Natural killer cell (primary cell): Measurements from ENCODE around the gene MSMB. TPM values are rescaled to one million over a fixed set of nuclear protein-coding genes. Genes with fewer than 3 reads are reported as not detected.
A peak's percentile ranks its signal among the peaks of the same experiment; 100 is the strongest.

Experiments
- ATAC-seq, 3 donors: fragments of 150-1000 bp in 2 of 3; fragments of 200-7000 bp in 1 of 3; cut with Tn5 transposase; 1 replicate in 1 of 3; 2 replicates in 2 of 3; pipeline ENCODE4 v1.10.0; 2021; ENCODE audit warnings: mild to moderate bottlenecking in 2 of 3, moderate library complexity in 2 of 3
- DNase-seq, 2 donors: peaks; one replicate each; pipeline versions ENCODE4 v3.0.0 to v3.0.0-alpha.2; 2013 to 2021; ENCODE audit warnings: mixed read lengths in 1 of 2
- H3K27ac ChIP-seq: one replicate; pipeline ENCODE4 v1.5.1; 2013; ENCODE audit warnings: mild to moderate bottlenecking, low read length
- H3K27me3 ChIP-seq: one replicate; pipeline ENCODE4 v1.6.1; 2013; ENCODE audit warnings: low read length; ENCODE audit not compliant: control insufficient read depth, insufficient read depth
- H3K36me3 ChIP-seq: one replicate; pipeline ENCODE4 v1.6.1; 2013; ENCODE audit warnings: low read length; ENCODE audit not compliant: control insufficient read depth, insufficient read depth
- H3K4me1 ChIP-seq: one replicate; pipeline ENCODE4 v1.6.1; 2013; ENCODE audit warnings: low read length; ENCODE audit not compliant: control insufficient read depth, insufficient read depth
- H3K4me3 ChIP-seq: one replicate; pipeline ENCODE4 v1.5.1; 2013; ENCODE audit warnings: low read length
- H3K9me3 ChIP-seq: one replicate; pipeline ENCODE4 v1.6.1; 2013; ENCODE audit warnings: low read length; ENCODE audit not compliant: control insufficient read depth, insufficient read depth
- H3K27ac Mint-ChIP-seq, 2 donors: one replicate each; pipeline ENCODE4 v1.8.0; 2022; ENCODE audit warnings: mild to moderate bottlenecking in 2 of 2, mixed read lengths in 2 of 2, moderate library complexity in 1 of 2
- H3K27me3 Mint-ChIP-seq, 2 donors: one replicate each; pipeline ENCODE4 v1.8.0; 2022; ENCODE audit warnings: low read depth in 2 of 2, mixed read lengths in 2 of 2
- H3K36me3 Mint-ChIP-seq: one replicate; pipeline ENCODE4 v1.8.0; 2022; ENCODE audit warnings: mixed read lengths
- H3K4me1 Mint-ChIP-seq, 2 donors: one replicate each; pipeline ENCODE4 v1.8.0; 2022; ENCODE audit warnings: mixed read lengths in 2 of 2
- H3K4me3 Mint-ChIP-seq: one replicate; pipeline ENCODE4 v1.8.0; 2022; ENCODE audit warnings: mild to moderate bottlenecking, moderate library complexity, mixed read lengths
- H3K9me3 Mint-ChIP-seq, 2 donors: one replicate each; pipeline ENCODE4 v1.8.0; 2022; ENCODE audit warnings: mixed read lengths in 2 of 2
- CTCF ChIP-seq: fragments of 200-600 bp; IDR thresholded peaks from one replicate; pipeline ENCODE4 v1.8.0; 2022; ENCODE audit warnings: antibody characterized with exemption
- WGBS: methylation state at CpG from one replicate; pipeline ENCODE4 v1.1.7; 2013; ENCODE audit warnings: missing lambda C conversion rate; ENCODE audit not compliant: insufficient coverage; 5-methylcytosine and 5-hydroxymethylcytosine counted together
- intact Hi-C: fragments of 100-400 bp; cut with micrococcal nuclease; formaldehyde crosslinking; loops from one replicate; pipeline ENCODE4 v1.14.2; 2022
- total RNA-seq, 4 donors: library from RNA; stranded (reverse); fragments of 120-200 nt in 1 of 4; gene quantifications; one replicate each; pipeline versions ENCODE4 v1.2.3 to v1.2.4, GENCODE V29; 2013 to 2022

MSMB gene
- total RNA-seq, 3 donors from 2014 or later (not counting 1 experiment from before 2014, with no cell fraction given): not detected

- Mint-ChIP-seq H3K4me3 (no peak overlapping the region), H3K36me3 (no peaks in the 10 kb centered on the region), H3K4me1 (peaks cover 0 to 43% of the 10 kb centered on the region in 2 donors), H3K27ac (no peak overlapping the region), H3K27me3 (peaks cover 0 to 3% of the 10 kb centered on the region in 2 donors), H3K9me3 (no peaks in the 10 kb centered on the region)
- 91% methylated on average over 3 of the region's 3 CpGs for WGBS
- no peak for TF ChIP-seq CTCF
- no peaks in the 10 kb centered on the region for H3K36me3 ChIP-seq
- H3K4me3 ChIP-seq: no peak overlapping the region
- H3K9me3 ChIP-seq: no peaks in the 10 kb centered on the region
- ATAC-seq (no peak), DNase-seq (no peak)
- no peak overlapping the region for H3K27ac ChIP-seq
- no peaks in the 10 kb centered on the region for H3K27me3 ChIP-seq
- intact Hi-C loops: no loop called here
- peaks cover 40% of the 10 kb centered on the region for H3K4me1 ChIP-seq
These were observed 29.8 kb upstream of the MSMB start for GRCh38 chr10:46075869-46076268.

- Histone ChIP-seq H3K9me3 (no peaks in the 10 kb centered on the region), H3K27me3 (no peaks in the 10 kb centered on the region), H3K4me3 (no peak overlapping the region), H3K4me1 (peaks cover 26% of the 10 kb centered on the region), H3K36me3 (no peaks in the 10 kb centered on the region), H3K27ac (no peak overlapping the region)
- Mint-ChIP-seq H3K4me1 (peaks cover 0 to 30% of the 10 kb centered on the region in 2 donors), H3K9me3 (no peaks in the 10 kb centered on the region), H3K27me3 (peaks cover 0 to 3% of the 10 kb centered on the region in 2 donors), H3K36me3 (no peaks in the 10 kb centered on the region), H3K4me3 (no peak overlapping the region), H3K27ac (no peak overlapping the region)
- ATAC-seq: peak in 1 of 3 donors; percentile 45
- intact Hi-C loops: no loop called here
- 69% methylated on average over 4 of the region's 4 CpGs for WGBS
- no peak for DNase-seq
- no peak for TF ChIP-seq CTCF
These were observed 28.3 kb upstream of the MSMB start for GRCh38 chr10:46074196-46074946.

- no peak for ATAC-seq
- H3K36me3 ChIP-seq: no peaks in the 10 kb centered on the region
- no CpG with 5 or more reads among the region's 1 CpG for WGBS
These were observed 27.5 kb upstream of the MSMB start for GRCh38 chr10:46073564-46073963.

More at GRCh38 chr10:46073564-46073963, 27.5 kb upstream of the MSMB start:
- Mint-ChIP-seq H3K4me3 (no peak overlapping the region), H3K36me3 (no peaks in the 10 kb centered on the region), H3K27ac (no peak overlapping the region), H3K4me1 (peaks cover 0 to 25% of the 10 kb centered on the region in 2 donors), H3K27me3 (peaks cover 0 to 5% of the 10 kb centered on the region in 2 donors), H3K9me3 (no peaks in the 10 kb centered on the region)
- no peak overlapping the region for H3K4me3 ChIP-seq
- DNase-seq: no peak
- no peak overlapping the region for H3K27ac ChIP-seq
- no peaks in the 10 kb centered on the region for H3K27me3 ChIP-seq
- no peaks in the 10 kb centered on the region for H3K9me3 ChIP-seq
- intact Hi-C loops: no loop called here
- no peak for TF ChIP-seq CTCF
- peaks cover 21% of the 10 kb centered on the region for H3K4me1 ChIP-seq
